LHCN-M2 (cell line): ENCODE measurements around the gene TMEM126A. TPM values are rescaled to one million over a fixed set of nuclear protein-coding genes. Genes with fewer than 3 reads are reported as not detected.
A peak's percentile ranks its signal among the peaks of the same experiment; 100 is the strongest.
"Not testable (repeated sequence)": the region's sequence is repeated elsewhere in the genome, so short reads cannot be mapped to it uniquely, and the experiment has no call there.

Experiments used
- DNase-seq: peaks from one replicate; pipeline ENCODE4 v3.0.0-alpha.2; 2012; ENCODE audit warnings: low read depth
- polyA plus RNA-seq: library from polyadenylated mRNA; unstranded; fragments of >200 nt; gene quantifications from one replicate; pipeline ENCODE4 v1.2.1, GENCODE V29; 2012; ENCODE audit warnings: missing spikeins
- total RNA-seq: library from RNA; depleted of rRNA; stranded (reverse); fragments of >200 nt; gene quantifications from 2 replicates; pipeline ENCODE4 v1.2.3, GENCODE V29; 2014; rRNA removed

Gene TMEM126A
- total RNA-seq: 36.7 and 42.4 TPM in 2 replicates
- polyA plus RNA-seq: 62.5 TPM

DNA sequence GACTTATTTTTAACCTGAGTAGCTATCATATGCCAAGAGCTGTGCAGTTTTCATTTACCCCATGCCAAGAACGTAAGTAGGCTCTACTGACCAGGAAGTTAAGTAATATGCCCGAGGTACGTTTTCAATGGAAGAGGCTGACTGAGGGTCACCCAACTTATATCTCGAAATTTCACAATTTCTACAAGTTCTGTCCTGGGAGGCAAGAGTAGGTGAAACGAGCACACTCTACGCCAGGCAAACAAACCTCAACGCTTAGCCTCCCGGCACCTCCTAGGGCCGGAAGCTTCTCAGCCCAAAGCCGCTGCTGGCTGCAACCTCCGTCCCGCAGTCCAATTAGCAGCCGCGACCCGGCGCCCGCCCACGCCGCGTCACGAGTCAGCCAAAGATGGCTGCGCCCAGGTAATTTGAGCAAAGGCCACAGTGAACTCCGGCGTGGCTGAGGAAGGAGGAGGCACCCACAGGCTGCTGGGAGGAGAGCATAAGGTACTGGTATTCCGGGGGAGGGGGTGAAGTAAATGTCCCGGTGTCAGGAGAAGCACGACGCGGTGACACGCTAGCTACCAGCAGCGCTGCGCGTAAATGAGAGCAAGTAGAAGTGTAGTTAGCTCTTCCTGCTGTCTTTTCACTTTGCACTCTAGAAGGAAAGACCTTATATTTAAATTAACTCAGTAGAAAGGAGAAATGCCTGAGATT lies at the start of gene TMEM126A:
TMEM126A (plus strand) TSS at position 364 of the 696 bp plus-strand sequence. CDS start 2,289 bp downstream, outside the sequence.
- peak; percentile 77 for DNase-seq

DNA sequence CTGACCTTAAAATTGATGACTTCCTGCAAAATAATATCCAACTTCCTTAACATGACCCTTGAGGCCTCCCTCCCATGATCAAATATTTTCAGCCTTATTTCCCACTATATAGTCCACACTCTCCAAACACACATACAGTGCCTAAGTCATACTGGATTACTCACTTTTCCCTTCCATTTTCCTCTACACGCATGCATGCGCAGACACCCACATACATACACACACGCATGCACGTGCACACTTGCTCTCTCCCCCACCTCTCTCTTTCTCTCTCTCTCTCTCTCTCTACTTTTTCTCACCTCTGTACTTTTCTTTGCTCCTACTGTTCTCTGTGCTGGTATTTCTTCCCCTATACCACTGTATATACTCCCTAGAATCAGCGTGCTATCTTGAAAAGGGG lies 48.7 kb upstream of the TMEM126A start:
- DNase-seq: no peak

DNA sequence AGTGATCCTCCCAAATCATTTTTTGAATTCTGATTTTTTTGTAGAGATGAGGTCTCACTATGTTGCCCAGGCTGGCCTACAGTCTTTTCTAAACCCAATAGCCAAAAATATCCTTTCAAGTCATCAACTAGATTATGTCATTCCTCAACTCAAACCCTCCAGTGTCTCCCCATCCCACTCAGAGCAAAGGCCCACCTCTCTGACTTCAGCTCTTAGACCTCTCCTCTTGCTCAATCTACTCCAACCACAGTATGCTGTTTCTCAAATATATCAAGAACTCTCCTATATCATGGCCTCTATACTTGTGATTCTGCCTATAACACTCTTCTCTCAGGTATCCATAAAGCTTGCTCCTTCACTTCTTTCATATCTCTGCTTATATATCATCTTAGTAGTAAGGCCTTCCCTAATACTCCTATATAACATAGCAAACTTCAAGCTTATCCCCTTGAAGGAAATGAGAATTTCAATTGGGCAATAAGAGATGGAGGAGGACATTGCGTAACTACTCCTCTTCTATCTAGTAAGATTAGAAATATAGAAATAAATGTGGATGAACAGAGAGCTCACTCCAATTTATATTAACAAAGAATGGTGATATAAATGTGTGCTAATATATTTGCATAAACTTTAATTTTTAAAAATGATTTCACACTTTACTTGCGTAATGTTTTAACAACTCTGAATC lies 45.1 kb upstream of the TMEM126A start:
- DNase-seq: no peak

DNA sequence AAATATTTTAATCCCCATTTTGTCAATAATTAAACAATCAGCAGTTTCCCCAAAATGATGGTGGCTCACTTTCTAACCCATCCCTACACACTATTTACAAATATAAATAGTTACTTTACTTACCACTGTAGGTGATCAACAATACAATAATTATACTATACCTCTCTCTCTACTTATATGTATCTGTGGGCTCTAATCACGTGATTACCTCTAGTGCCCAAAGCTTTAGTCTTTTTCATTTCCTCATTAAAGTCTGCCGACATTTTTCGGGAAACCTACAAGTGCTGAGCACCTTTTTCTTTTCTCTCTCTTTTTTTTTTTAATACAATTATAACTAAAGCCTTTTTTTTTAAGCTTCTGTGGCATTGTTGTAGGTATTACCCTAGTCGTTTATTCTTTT lies 44.5 kb upstream of the TMEM126A start:
- DNase-seq: no peak

DNA sequence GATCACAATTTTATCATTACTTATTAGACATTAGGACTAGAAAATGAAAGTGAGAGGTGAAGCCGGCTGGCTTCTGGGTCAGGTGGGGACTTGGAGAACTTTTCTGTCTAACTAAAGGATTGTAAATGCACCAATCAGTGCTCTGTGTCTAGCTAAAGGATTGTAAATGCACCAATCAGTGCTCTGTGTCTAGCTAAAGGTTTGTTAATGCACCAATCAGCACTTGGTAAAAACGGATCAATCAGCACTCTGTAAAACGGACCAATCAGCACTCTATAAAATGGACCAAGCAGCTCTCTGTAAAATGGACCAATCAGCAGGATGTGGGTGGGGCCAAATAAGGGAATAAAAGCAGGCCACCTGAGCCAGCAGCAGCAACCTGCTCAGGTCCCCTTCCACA lies 41.5 kb upstream of the TMEM126A start:
- not testable (repeated sequence) for DNase-seq

DNA sequence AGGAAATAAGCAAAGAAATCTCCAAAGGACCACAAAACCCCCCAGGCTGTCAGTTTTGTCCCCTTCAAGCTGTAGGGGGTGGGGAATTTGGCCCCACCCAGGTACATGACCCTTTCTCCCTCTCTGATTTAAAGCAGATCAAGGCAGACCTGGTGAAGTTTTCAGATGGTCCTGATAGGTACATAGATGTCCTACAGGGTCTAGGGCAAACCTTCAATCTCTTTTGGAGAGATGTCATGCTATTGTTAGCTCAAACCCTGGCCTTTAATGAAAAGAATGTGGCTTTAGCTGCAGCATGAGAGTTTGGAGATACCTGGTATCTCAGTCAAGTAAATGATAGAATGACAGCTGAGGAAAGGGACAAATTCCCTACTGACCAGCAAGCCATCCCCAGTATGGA lies 39.1 kb upstream of the TMEM126A start:
- not testable (repeated sequence) for DNase-seq

DNA sequence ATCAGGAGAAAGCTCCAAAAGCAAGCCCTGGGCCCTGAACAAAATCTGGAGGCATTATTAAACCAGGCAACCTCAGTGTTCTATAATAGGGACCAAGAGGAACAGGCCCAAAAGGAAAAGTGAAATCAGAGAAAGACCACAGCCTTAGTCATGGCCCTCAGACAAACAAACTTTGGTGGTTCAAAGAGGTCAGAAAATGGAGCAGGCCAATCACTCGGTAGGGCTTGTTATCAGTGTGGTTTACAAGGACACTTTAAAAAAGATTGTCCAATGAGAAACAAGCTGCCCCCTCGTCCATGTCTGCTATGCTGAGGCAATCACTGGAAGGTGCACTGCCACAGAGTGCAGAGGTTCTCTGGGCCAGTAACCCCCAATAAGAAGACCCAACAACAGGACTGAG lies 38.5 kb upstream of the TMEM126A start:
- peak; percentile 7 for DNase-seq

DNA sequence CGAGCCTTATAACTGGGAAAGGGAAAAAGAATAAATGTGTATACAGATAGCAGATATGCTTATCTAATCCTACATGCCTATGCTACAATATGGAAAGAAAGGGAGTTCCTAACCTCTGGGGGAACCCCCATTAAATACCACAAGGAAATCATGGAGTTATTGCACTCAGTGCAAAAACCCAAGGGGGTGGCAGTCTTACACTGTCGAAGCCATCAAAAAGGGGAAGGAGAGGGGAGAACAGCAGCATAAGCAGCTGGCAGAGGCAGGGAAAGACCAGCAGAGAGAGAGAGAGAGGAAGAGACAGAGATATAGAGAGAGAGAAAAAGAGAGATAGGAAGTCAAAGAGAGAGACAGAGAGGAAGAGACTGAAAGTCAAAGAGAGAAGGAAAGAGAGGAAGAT lies 36.1 kb upstream of the TMEM126A start:
- not testable (repeated sequence) for DNase-seq

DNA sequence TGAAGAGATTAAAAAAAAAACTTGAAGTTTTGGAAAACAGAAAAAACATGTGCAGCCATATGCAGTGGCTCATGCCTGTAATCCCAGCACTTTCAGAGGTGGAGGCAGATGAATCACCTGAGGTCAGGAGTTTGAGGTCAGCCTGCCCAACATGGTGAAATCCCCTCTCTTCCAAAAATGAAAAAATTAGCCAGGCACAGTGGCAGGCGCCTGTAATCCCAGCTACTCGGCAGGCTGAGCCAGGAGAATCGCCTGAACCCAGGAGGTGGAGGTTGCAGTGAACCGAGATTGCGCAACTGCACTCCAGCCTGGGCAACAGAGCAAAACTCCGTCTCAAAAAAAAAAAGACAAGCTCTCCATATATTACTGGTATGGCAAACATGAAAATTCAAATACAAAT lies 28.3 kb upstream of the TMEM126A start:
- DNase-seq: peak; percentile 15

DNA sequence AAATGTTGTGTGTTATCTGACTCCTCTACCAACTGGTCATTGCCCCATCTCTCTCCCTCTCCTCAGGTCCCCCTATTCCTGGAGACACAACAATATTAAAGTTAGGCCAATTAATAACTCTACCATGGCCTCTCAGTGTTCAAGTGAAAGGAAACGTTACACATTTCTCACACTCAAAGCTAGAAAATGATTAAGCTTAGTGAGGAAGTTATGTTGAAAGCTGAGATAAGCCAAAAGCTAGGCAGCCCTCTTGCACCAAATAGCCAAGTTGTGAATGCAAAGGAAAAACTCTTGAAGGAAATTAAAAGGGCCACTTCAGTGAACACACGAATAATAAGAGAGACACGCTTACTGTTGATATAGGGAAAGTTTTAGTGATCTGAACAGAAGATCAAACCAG lies 27.5 kb upstream of the TMEM126A start:
- no peak for DNase-seq

DNA sequence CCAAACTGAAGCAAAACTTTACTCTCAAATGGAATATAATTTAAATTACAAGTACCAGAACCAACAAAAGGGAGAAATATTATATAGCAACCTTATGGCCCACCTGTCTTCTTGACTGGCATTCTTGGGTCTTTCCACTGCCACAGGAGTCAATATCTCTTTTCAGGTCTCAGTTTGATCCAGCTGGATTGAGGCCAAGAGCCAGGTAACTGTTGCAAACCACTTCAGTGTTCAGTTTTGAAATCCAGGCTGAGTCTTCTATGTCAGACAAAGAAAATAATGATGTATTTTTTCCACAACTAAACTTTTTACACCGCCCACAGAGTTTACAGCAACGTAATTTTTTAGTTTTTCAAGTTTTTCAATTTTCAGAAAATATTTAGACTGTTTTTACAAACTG lies 21.3 kb upstream of the TMEM126A start:
- no peak for DNase-seq

DNA sequence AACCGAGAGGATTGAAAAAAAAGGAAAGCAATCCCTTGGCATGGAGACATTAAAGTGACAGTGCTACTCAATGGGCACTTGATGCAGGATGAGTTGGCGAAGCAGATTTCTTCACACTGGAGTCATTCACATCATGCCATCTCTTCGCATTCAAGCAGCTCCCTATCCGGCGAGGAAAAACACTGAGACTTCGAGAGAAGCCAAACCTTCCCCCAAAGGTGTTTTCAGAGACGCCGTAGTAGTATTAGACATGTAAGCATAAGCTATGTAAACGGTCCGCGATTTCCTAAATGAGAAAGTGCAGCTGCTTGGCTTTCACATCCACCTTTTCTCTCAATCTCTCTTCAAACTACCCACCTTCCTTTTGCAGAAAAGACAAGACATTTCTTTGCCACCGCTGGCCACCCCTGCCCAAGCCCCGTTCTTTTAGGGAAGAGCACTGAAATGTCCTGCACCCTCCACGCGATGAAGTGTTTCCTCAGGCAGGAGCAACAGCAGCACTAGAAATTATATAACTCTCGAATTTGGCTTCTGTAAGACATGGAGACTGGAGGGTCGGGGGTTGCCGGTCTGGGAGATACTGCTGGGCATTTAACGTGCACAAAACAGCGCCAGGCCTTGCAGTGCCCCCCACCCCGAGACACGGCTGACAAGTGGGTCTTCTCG lies 20.3 kb upstream of the TMEM126A start, which contains the start of gene DLG2:
DLG2 (minus strand) TSS at position 13 of the 666 bp plus-strand sequence.
- peak; percentile 41 for DNase-seq

DNA sequence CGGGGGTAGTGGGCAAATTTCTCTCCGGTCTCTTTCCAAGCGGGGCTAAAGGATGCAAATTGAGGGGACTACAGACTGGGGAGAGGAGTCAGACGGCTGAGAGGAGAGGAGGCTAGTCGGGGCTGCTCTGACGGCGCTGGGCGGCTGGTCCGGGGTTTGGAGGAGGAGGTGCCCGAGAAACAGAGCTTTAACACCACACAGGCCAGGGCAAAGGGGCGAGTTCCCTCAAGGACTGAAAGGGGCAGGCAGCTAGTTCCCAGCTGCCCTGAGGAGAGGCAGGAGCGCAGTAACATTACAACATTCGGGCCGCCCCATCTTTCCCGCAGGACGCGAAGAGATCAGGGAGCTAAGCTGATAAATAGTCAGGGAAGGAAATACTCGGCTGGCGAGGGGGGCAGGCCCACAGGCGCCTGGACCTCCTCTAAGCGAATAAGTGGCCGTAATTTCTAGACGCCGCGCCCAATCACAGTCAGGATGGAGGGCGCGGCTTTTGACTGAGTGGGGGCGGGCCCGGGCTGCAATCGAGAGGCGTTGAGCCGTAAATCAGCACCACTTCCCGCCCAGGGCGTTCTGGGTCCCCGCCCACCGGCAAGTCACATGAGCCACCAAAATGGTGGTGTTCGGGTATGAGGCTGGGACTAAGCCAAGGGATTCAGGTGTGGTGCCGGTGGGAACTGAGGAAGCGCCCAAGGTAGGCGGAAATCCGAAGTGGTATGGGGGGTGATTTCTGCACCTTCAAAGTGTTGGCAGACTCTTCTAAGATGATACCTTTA lies 19.6 kb upstream of the TMEM126A start, which contains the start of gene TMEM126B:
TMEM126B (plus strand) TSS at position 596 of the 773 bp plus-strand sequence; CDS start at position 611, 15 bp downstream.
- peak; percentile 97 for DNase-seq

DNA sequence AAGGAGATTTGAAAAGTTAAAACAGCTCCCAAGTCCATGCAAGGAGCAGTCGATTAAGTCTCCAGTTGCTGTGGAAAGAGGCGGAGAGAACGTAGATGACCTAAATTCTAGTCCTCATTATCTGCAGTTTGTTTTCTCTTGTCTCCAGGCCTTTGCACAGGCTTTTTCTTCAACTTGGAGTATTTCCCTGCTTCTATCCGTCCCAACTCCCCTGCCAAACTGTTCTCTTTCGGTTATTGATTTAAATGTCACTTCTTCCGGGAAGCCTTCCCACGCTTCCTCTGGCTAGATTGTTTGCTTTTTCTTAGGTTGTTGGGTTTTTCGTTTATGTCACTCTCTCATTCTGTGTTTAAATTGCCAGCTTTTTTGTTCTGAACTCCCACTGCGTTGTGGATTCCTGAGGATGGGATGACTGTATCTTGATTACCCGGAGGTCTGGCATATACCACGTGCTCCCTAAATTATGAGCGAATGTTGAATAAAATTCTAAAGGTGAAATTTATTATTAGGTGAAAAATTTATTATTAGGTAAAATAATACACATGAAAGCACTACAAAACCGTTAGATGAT lies 18.9 kb upstream of the TMEM126A start:
- DNase-seq: no peak

DNA sequence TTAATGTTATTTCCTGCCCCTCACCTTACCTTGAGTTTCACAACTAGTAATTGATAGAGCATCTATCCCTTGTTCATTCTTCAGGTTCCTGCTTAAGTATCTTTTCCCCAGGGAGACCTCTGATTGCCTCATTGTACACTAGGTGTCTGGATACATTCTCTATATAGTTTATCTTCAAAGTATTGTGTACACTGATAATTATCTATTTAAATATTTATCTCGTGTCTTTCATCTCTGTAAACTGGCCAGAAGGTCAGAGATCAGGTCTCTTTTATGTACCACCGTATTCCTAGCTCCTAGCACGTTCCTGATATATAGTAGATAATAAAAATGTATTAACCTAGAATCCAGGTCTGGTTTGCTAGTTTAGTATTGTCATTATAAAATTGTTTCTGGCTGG lies 13.0 kb upstream of the TMEM126A start:
- DNase-seq: no peak

DNA sequence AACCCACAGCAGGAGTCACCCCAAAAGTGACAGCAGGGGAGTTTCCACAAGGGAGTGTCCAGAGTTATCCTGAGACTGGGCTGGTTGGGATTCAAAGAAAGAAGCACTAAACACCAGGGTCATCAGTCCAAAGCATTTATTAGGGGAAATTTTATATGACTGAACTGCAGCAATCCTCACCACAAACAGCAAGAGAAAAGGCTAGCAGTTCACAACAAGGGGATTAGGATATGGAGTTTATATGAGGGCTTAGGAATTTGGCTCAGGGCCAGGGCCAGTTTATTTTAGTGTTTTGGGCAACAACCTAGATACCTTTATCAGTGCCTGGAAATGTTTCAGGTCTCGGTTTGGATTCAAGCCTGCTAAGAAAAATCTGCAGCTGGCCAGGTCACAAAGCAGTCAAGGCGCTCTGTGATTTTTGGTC lies 4.6 kb upstream of the TMEM126A start:
- DNase-seq: no peak

DNA sequence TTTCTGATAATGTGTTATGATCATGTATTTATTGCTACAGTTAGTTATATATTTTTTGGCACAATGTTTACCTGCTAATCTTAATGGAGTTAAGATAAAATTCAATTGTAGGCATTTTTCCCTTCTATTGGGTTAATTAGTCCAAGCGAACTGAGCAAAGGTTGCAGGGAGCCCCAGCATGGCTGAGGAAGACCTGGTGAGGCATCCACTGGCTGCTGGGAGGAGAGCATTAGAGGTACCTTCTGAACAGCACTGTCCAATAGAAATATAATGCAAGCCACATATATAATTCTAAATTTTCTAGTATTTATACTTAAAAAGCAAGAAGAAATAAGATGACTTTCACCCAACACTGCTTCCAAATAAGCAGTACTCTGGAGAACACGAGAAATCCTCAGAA lies 689 bp upstream of the TMEM126A start:
- DNase-seq: no peak

DNA sequence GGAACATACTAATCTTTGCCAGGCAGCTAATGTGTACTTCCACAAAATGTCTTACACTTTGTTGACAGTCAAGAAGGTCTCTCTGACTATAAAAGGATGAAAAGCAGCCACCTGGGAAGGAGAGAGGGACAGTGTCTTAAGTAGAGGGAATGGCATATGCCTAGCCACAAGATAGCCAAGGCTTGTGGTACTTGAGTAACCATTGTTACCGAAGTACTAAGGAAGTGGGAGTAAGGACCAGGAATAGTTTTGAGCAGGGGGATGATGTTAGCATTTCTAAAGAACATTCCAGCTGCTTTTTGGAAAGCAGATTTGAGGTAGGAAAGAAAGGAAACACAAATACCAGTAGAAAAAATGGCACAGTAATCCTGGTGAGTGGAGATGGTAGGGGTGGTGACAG lies 3.4 kb downstream of the TMEM126A start:
- DNase-seq: no peak

DNA sequence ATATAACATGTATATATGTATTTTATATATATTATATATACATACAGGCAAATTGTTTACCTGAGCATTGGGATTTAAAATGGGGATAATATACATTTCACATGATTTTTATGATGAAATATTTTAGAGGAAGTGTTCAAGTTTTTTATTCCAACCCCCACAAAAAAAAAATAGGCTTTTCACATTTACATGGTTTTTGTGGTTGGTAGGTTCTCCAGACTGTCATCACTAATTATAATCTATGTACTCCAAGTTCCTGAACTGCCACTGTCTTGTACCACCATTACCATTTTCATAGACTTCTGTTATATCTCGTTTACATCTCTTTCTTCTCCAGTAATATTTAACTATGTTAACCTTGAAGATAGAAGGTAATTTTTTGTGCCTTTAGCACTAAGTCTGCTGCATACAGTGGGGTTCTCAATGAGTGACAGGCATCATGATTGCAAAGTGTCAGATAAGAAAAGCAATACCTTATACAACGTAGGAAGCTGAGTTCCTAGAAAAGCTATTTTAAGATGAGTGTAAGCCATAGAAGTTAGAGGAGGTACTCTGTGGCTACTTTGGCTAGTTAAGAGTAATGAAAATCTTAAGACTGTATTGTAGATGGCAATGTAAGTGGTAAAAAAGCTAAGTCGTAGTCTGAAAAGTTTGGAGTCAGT lies 5.2 kb downstream of the TMEM126A start:
- no peak for DNase-seq

DNA sequence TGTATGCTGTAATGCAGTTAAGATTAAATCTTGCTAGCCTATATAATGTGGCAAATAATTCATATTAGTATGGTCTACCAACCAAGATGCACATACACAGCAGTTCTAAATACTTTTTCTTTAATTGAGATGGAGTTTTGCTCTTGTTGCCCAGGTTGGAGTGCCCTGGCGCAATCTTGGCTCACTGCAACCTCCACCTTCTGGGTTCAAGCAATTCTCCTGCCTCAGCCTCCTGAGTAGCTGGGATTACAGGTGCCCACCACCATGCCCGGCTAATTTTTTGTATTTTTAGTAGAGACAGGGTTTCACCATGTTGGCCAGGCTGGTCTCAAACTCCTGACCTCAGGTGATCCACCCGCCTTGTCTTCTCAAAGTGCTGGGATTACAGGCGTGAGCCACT lies 6.6 kb downstream of the TMEM126A start:
- DNase-seq: not testable (repeated sequence)

DNA sequence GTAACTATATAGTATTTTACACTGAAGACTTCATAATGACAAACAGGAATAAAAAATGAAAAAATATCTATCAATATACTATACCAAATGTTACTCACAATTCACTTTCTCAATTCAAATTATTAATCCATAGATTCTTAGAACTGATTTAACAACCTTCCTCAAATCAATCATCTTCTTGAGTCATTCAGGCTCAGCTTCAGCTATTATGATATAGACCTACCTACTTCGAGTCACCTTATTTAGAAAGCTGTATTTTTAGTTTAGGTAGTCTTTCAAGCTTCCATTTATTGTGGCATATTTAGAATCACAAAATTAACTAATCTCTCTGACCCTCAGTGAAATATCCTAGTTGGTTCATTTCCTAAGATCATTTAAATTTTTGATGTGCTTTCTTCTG lies 9.0 kb downstream of the TMEM126A start:
- DNase-seq: no peak
